IPS DF 6.9 (cell line): ENCODE data around the gene CREG2.

Experiments
- DNase-seq: peaks from one replicate; pipeline ENCODE4 v3.0.0-alpha.2; 2013; ENCODE audit warnings: low read depth, low spot score
- H3K27ac ChIP-seq: one replicate; pipeline ENCODE4 v1.5.1; 2013; ENCODE audit warnings: low read length, control low read depth
- H3K27me3 ChIP-seq: 2 replicates; pipeline ENCODE4 v1.6.1; 2013; ENCODE audit warnings: mild to moderate bottlenecking, low read length; ENCODE audit not compliant: control insufficient read depth, insufficient read depth
- H3K36me3 ChIP-seq: 2 replicates; pipeline ENCODE4 v1.6.1; 2013; ENCODE audit warnings: low read length; ENCODE audit not compliant: control insufficient read depth, insufficient read depth
- H3K4me1 ChIP-seq: 2 replicates; pipeline ENCODE4 v1.6.1; 2013; ENCODE audit warnings: low read length; ENCODE audit not compliant: control insufficient read depth, insufficient read depth
- H3K4me3 ChIP-seq: 2 replicates; pipeline ENCODE4 v1.5.1; 2013; ENCODE audit warnings: mild to moderate bottlenecking, low read length
- H3K9me3 ChIP-seq: 2 replicates; pipeline ENCODE4 v1.6.1; 2013; ENCODE audit warnings: low read length, inconsistent platforms; ENCODE audit not compliant: control insufficient read depth, insufficient read depth
- WGBS: extraction: QIAGEN DNeasy Blood & Tissue Kit; methylation state at CpG from one replicate; pipeline ENCODE4 v1.1.7; 2013; ENCODE audit warnings: mixed read lengths, missing lambda C conversion rate; ENCODE audit not compliant: insufficient read length, insufficient coverage; 5-methylcytosine and 5-hydroxymethylcytosine counted together

The CREG2 gene

GRCh38 chr2:101427240-101427639, 39.9 kb upstream of the CREG2 start:
- Histone ChIP-seq H3K27ac (no peak overlapping the region), H3K9me3 (no peaks in the 10 kb centered on the region)

DNA sequence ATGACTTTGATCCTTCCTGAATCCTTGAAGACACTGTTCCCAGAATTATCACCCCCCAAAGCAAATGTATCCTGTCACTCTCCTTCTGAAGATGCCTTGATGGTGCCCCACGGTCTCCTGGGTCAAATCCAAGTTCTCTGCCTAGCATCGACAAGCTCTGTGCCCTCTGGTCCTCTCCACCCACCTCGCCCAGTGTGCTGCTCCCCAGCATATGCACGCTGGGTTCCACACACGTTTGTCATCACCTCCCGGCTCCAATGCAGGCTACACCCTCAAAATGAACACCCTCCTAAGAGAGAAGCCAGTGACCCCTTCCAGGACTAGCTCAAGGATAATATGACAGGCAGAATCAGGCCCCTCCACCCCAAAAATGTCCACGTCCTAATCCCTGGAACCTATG, 39.5 kb upstream of the CREG2 start:
- Histone ChIP-seq H3K36me3 (no peaks in the 10 kb centered on the region), H3K27ac (no peak overlapping the region), H3K9me3 (no peaks in the 10 kb centered on the region), H3K4me1 (no peaks in the 10 kb centered on the region), H3K27me3 (no peaks in the 10 kb centered on the region), H3K4me3 (no peak overlapping the region)
- WGBS: no CpG with 5 or more reads among the region's 7 CpGs
- no peak for DNase-seq

More at GRCh38 chr2:101427240-101427639, 39.9 kb upstream of the CREG2 start:
- no peak overlapping the region for H3K4me3 ChIP-seq
- no peak for DNase-seq
- H3K36me3 ChIP-seq: no peaks in the 10 kb centered on the region
- no CpG with 5 or more reads among the region's 7 CpGs for WGBS
- H3K4me1 ChIP-seq: no peaks in the 10 kb centered on the region
- H3K27me3 ChIP-seq: no peaks in the 10 kb centered on the region

DNA sequence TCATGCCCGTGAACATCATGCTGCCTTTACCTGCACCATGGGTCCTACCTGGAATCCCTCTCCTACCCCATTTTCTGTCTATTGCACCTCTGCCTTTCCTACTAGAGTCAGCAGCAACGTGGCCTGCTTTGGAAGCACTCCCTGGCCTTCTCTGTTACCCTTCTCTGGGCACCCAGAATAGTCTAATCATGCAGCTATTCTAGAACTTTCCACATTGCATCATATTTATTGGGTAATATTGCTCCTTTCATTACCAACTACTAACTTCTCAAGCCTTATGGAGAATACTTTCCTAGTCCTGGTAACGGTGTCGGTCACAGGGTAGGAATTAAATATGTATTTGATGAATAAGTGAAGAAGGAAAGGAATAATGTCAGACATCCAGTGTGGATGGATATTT, 33.3 kb upstream of the CREG2 start:
- Histone ChIP-seq H3K9me3 (no peaks in the 10 kb centered on the region), H3K27ac (no peak overlapping the region), H3K4me3 (no peak overlapping the region), H3K36me3 (no peaks in the 10 kb centered on the region), H3K27me3 (no peaks in the 10 kb centered on the region), H3K4me1 (no peaks in the 10 kb centered on the region)
- no peak for DNase-seq
- WGBS: no CpG with 5 or more reads among the region's 4 CpGs

GRCh38 chr2:101419096-101419663, 31.9 kb upstream of the CREG2 start:
- Histone ChIP-seq H3K9me3 (no peaks in the 10 kb centered on the region), H3K36me3 (no peaks in the 10 kb centered on the region), H3K4me1 (no peaks in the 10 kb centered on the region), H3K4me3 (no peak overlapping the region), H3K27me3 (no peaks in the 10 kb centered on the region), H3K27ac (no peak overlapping the region)
- DNase-seq: no peak
- no CpG with 5 or more reads among the region's 10 CpGs for whole genome bisulfite sequencing

GRCh38 chr2:101418460-101419095, 31.3 kb upstream of the CREG2 start:
- no CpG with 5 or more reads among the region's 12 CpGs for WGBS
- H3K4me3 ChIP-seq: no peak overlapping the region
- H3K27ac ChIP-seq: no peak overlapping the region
- no peaks in the 10 kb centered on the region for H3K9me3 ChIP-seq
- H3K27me3 ChIP-seq: no peaks in the 10 kb centered on the region
- H3K36me3 ChIP-seq: no peaks in the 10 kb centered on the region
- H3K4me1 ChIP-seq: no peaks in the 10 kb centered on the region
- no peak for DNase-seq

GRCh38 chr2:101416609-101417008, 29.3 kb upstream of the CREG2 start:
- H3K4me1 ChIP-seq: no peaks in the 10 kb centered on the region
- WGBS: no CpG with 5 or more reads among the region's 5 CpGs
- no peak for DNase-seq
- no peak overlapping the region for H3K27ac ChIP-seq
- H3K36me3 ChIP-seq: no peaks in the 10 kb centered on the region
- H3K27me3 ChIP-seq: no peaks in the 10 kb centered on the region
- no peaks in the 10 kb centered on the region for H3K9me3 ChIP-seq
- no peak overlapping the region for H3K4me3 ChIP-seq

- WGBS: no CpG with 5 or more reads among the region's 3 CpGs
- H3K4me3 ChIP-seq: no peak overlapping the region
- no peaks in the 10 kb centered on the region for H3K4me1 ChIP-seq
These were observed 28.6 kb upstream of the CREG2 start for GRCh38 chr2:101415884-101416283.

GRCh38 chr2:101415220-101415619, 27.9 kb upstream of the CREG2 start:
- Histone ChIP-seq H3K27ac (no peak overlapping the region), H3K4me3 (no peak overlapping the region), H3K27me3 (no peaks in the 10 kb centered on the region), H3K4me1 (no peaks in the 10 kb centered on the region), H3K9me3 (no peaks in the 10 kb centered on the region), H3K36me3 (no peaks in the 10 kb centered on the region)
- no peak for DNase-seq
- WGBS: no CpG with 5 or more reads among the region's 2 CpGs

More at GRCh38 chr2:101415884-101416283, 28.6 kb upstream of the CREG2 start:
- Histone ChIP-seq H3K27me3 (no peaks in the 10 kb centered on the region), H3K36me3 (no peaks in the 10 kb centered on the region), H3K9me3 (no peaks in the 10 kb centered on the region), H3K27ac (no peak overlapping the region)
- DNase-seq: no peak

GRCh38 chr2:101412092-101412694, 24.9 kb upstream of the CREG2 start:
- WGBS: no CpG with 5 or more reads among the region's 9 CpGs
- Histone ChIP-seq H3K4me3 (no peak overlapping the region), H3K27ac (no peak overlapping the region), H3K27me3 (no peaks in the 10 kb centered on the region), H3K9me3 (no peaks in the 10 kb centered on the region), H3K36me3 (no peaks in the 10 kb centered on the region), H3K4me1 (no peaks in the 10 kb centered on the region)
- no peak for DNase-seq

DNA sequence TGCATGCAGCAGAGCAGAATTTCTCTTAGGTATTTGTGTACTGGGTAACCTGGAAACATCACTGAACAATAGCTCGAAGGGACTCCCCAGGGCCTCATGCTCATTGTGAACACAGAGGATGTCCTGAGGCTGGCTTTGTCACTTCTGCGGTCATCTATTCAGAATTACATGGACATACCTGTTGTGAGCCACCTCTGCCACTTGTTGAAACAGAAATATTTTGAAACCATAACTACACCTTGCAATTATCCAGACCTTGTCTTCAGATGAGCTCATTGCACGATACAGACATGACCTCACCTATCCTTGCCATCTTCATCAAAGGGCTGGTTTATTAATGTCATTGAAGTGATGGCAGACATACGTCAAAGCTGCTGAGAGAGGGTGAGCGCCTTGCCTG, 23.4 kb upstream of the CREG2 start:
- Histone ChIP-seq H3K9me3 (no peaks in the 10 kb centered on the region), H3K4me1 (no peaks in the 10 kb centered on the region), H3K27ac (no peak overlapping the region), H3K27me3 (no peaks in the 10 kb centered on the region), H3K4me3 (no peak overlapping the region), H3K36me3 (no peaks in the 10 kb centered on the region)
- no CpG with 5 or more reads among the region's 5 CpGs for whole genome bisulfite sequencing
- DNase-seq: no peak

DNA sequence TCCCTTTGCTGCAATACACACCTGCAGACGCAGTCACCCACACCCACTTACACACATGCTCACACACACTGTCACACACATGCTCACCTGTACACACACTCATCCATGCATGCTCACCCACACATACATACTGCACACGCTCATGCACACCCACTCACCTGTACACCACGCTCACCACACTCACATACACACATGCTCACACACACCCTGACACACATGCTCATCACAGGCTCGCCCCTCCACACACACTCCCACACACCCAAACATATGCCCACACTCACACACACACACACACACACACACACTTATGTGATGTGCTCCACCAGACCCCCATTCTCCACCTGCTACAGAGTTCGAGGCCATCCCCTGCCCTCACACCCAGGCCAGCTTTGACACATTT, 22.8 kb upstream of the CREG2 start:
- H3K4me3 ChIP-seq: no peak overlapping the region
- H3K27ac ChIP-seq: no peak overlapping the region

More for the DNA sequence above, 22.8 kb upstream of the CREG2 start:
- Histone ChIP-seq H3K36me3 (no peaks in the 10 kb centered on the region), H3K4me1 (no peaks in the 10 kb centered on the region), H3K27me3 (no peaks in the 10 kb centered on the region), H3K9me3 (no peaks in the 10 kb centered on the region)
- DNase-seq: no peak
- 100% methylated on average over 3 of the region's 5 CpGs for WGBS
